HG03521 (cell line): ENCODE results near the gene RNF166.
A peak's percentile ranks its signal among the peaks of the same experiment; 100 is the strongest.
"Not testable (repeated sequence)": the region's sequence is repeated elsewhere in the genome, so short reads cannot be mapped to it uniquely, and the experiment has no call there.

Experiments used
- ATAC-seq: cut with Tn5 transposase; IDR thresholded peaks from one replicate; pipeline ENCODE4 v1.9.1; 2021; ENCODE audit warnings: mild to moderate bottlenecking, moderate library complexity; ENCODE audit not compliant: unreplicated experiment

RNF166 gene

GRCh38 chr16:88680554-88681083, 25.6 kb downstream of the RNF166 start:
- no peak for ATAC-seq

- ATAC-seq, result no peak
Observed at GRCh38 chr16:88678224-88678979, 27.8 kb downstream of the RNF166 start.

GRCh38 chr16:88677721-88678120, 28.5 kb downstream of the RNF166 start:
- ATAC-seq, result no peak

- no peak for ATAC-seq
Observed at GRCh38 chr16:88676502-88677242, 29.5 kb downstream of the RNF166 start.

GRCh38 chr16:88673716-88674379, 32.4 kb downstream of the RNF166 start:
- no peak for ATAC-seq

GRCh38 chr16:88672776-88673175, 33.4 kb downstream of the RNF166 start:
- ATAC-seq, result no peak

- ATAC-seq, result no peak
Observed at GRCh38 chr16:88671806-88672205, 34.4 kb downstream of the RNF166 start.

GRCh38 chr16:88669980-88670379, 36.2 kb downstream of the RNF166 start:
- no peak for ATAC-seq

GRCh38 chr16:88669493-88669892, 36.7 kb downstream of the RNF166 start:
- not testable (repeated sequence) for ATAC-seq

GRCh38 chr16:88667461-88667860, 38.7 kb downstream of the RNF166 start:
- ATAC-seq, result no peak

GRCh38 chr16:88665570-88665969, 40.6 kb downstream of the RNF166 start:
- ATAC-seq, result no peak

- no peak for ATAC-seq
Observed at GRCh38 chr16:88665148-88665547, 41.1 kb downstream of the RNF166 start.

GRCh38 chr16:88662843-88663606, 43.2 kb downstream of the RNF166 start, which contains the start of gene MVD:
Gene MVD, minus strand, starts transcription at chr16:88663091. Its CDS starts 11 bp downstream, at chr16:88663080.
- peak; percentile 96 for ATAC-seq

- ATAC-seq, result peak; percentile 8
Observed at GRCh38 chr16:88662222-88662842, 43.9 kb downstream of the RNF166 start.

GRCh38 chr16:88661468-88661867, 44.7 kb downstream of the RNF166 start:
- no peak for ATAC-seq

GRCh38 chr16:88659160-88659559, 47.0 kb downstream of the RNF166 start:
- no peak for ATAC-seq

- no peak for ATAC-seq
Observed at GRCh38 chr16:88658714-88659113, 47.5 kb downstream of the RNF166 start.

GRCh38 chr16:88657371-88657770, 48.8 kb downstream of the RNF166 start:
- ATAC-seq, result no peak

GRCh38 chr16:88656291-88656980, 49.8 kb downstream of the RNF166 start:
- no peak for ATAC-seq
